Peyer's patch (tissue), 4 donors: Measurements from ENCODE around the gene FN3K. TPM values are rescaled to one million over a fixed set of nuclear protein-coding genes. Genes with fewer than 3 reads are reported as not detected.

ENCODE experiments used
- DNase-seq, 3 donors: peaks; one replicate each; pipeline ENCODE4 v3.0.0-alpha.2; 2017 to 2019
- H3K27ac ChIP-seq, 4 donors: fragments of 200-600 bp; sonication (generic); one replicate each; pipeline ENCODE4 v1.5.1; 2016 to 2019
- H3K27me3 ChIP-seq, 2 donors: fragments of 200-600 bp; sonication (generic); one replicate each; pipeline ENCODE4 v1.5.1; 2019
- H3K36me3 ChIP-seq, 3 donors: fragments of 200-600 bp; sonication (generic); one replicate each; pipeline ENCODE4 v1.5.1; 2016 to 2019
- H3K4me1 ChIP-seq, 4 donors: fragments of 200-600 bp; sonication (generic); one replicate each; pipeline ENCODE4 v1.5.1; 2016 to 2019
- H3K4me3 ChIP-seq, 4 donors: fragments of 200-600 bp; sonication (generic); 1 replicate in 3 of 4; 2 replicates in 1 of 4; pipeline ENCODE4 v1.5.1; 2016 to 2019; ENCODE audit warnings: mild to moderate bottlenecking in 1 of 4
- H3K9me3 ChIP-seq, 4 donors: fragments of 200-600 bp; sonication (generic); one replicate each; pipeline ENCODE4 v1.5.1; 2016 to 2019; ENCODE audit warnings: mild to moderate bottlenecking in 1 of 4
- CTCF ChIP-seq, 6 experiments: fragments of 450-650 bp in 4 of 6; fragments of 200-600 bp in 2 of 6; sonication (generic) in 1 of 6; IDR thresholded peaks; one replicate each; pipeline ENCODE4 v1.5.1; 2017 to 2019; ENCODE audit warnings: antibody characterized with exemption in 6 of 6, mild to moderate bottlenecking in 3 of 6, moderate library complexity in 1 of 6
- POLR2A ChIP-seq, 2 donors: fragments of 450-650 bp; IDR thresholded peaks; one replicate each; pipeline ENCODE4 v1.5.1; 2017; ENCODE audit warnings: antibody characterized with exemption in 2 of 2, mild to moderate bottlenecking in 2 of 2, moderate library complexity in 2 of 2
- total RNA-seq, 4 donors: library from RNA; depleted of rRNA; stranded (reverse); fragments of >200 nt; gene quantifications; one replicate each; pipeline ENCODE4 v1.1.0, GENCODE V29; 2016

Gene FN3K
- total RNA-seq, 4 donors from 2014 or later: 14.0 to 56.3 (median 23.0) TPM

DNA sequence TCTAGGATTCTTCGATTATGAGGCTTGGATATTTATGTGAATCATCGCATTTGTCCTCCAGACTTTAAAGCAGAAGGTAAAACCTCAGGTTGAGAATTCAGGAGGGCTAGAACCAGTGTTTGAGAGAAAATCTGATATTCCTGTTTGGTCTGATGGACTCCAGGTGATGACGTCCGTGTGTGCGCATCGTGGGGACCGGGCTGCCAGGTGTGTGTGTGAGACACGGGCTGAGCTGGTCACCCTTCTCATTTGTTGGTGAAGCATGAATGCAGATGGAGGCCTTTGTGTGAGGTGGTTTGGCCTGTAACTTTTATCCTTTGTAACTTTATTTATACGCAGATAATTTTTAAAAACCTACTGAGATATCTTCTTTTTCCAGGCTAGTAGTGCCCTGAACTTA lies 61.6 kb downstream of the FN3K start:
- Histone ChIP-seq H3K27me3 (no peaks in the 10 kb centered on the region), H3K4me3 (no peak overlapping the region), H3K4me1 (peaks cover 0 to 4% (median 0%) of the 10 kb centered on the region in 4 donors), H3K9me3 (no peaks in the 10 kb centered on the region), H3K27ac (no peak overlapping the region), H3K36me3 (peaks cover 0 to 18% (median 0%) of the 10 kb centered on the region in 3 donors)
- no peak for DNase-seq
- TF ChIP-seq POLR2A (IDR thresholded peaks at IDR 0.05) (no peak), CTCF (IDR thresholded peaks at IDR 0.05) (no peak)

DNA sequence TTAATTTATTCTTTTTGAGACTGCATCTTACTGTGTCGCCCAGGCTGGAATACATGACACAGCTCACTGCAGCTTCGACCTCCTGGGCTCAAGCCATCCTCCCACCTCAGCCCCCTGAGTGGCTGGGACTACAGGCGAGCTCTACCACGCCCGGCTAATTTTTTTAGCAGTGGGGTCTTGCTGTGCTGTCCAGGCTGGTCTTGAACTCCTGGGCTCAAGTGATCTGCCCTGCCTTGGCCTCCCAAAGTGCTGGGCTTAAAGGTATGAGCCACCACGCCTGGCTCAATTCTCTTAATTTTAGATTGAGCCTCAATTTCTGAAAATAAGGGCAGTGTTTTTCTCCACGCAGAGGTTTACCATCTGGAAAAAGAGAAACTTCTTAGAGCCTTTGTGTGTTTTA lies 63.3 kb downstream of the FN3K start:
- no peak for DNase-seq
- TF ChIP-seq POLR2A (IDR thresholded peaks at IDR 0.05) (no peak), CTCF (IDR thresholded peaks at IDR 0.05) (no peak)

DNA sequence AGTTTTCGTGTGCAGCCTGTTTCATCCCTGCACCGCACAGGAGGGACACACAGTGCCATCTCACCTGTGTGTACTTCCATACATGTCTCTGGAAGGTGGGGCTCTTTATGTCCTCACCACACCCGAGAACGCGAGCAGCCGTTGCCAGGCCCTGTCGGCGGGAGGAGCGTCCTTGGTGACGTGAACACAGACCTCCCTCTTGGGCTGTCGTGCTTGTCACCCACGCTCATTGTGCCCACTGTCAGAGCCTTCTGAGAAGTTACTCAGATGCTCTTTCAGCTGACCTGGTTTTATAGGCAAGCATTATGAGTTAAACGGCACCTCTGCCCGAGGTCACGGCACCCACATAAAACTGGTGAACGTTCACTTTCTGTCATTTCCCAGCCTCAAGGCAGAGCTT lies 64.2 kb downstream of the FN3K start:
- Histone ChIP-seq H3K4me3 (no peak overlapping the region), H3K4me1 (peaks cover 0 to 2% (median 0%) of the 10 kb centered on the region in 4 donors), H3K27me3 (no peaks in the 10 kb centered on the region), H3K9me3 (no peaks in the 10 kb centered on the region), H3K27ac (no peak overlapping the region), H3K36me3 (peaks cover 0 to 18% (median 0%) of the 10 kb centered on the region in 3 donors)
- no peak for TF ChIP-seq POLR2A (IDR thresholded peaks at IDR 0.05)
- TF ChIP-seq CTCF (IDR thresholded peaks at IDR 0.05): no peak
- DNase-seq: no peak

More for the DNA sequence above, 63.3 kb downstream of the FN3K start:
- Histone ChIP-seq H3K4me1 (peaks cover 0 to 4% (median 0%) of the 10 kb centered on the region in 4 donors), H3K9me3 (no peaks in the 10 kb centered on the region), H3K4me3 (no peak overlapping the region), H3K27me3 (no peaks in the 10 kb centered on the region), H3K36me3 (peaks cover 0 to 18% (median 0%) of the 10 kb centered on the region in 3 donors), H3K27ac (no peak overlapping the region)

Other genes with a start within 250 kb of the FN3K start
- gene FOXK2, start 215.9 kb upstream of the FN3K start, total RNA-seq: 10 to 100 TPM; 40.6 to 67.7 (median 61.1) TPM
- gene WDR45B, start 87.2 kb upstream of the FN3K start, total RNA-seq: 10 to 100 TPM; 68.8 to 90.0 (median 77.2) TPM
- 10 to 100 TPM; 13.3 to 63.5 (median 29.1) TPM for gene RAB40B, start 36.9 kb upstream of the FN3K start, total RNA-seq
- gene FN3KRP, start 18.9 kb upstream of the FN3K start, total RNA-seq: 10 to 100 TPM; 15.5 to 33.0 (median 19.7) TPM
- gene TBCD, start 16.4 kb downstream of the FN3K start, total RNA-seq: 100 to 1,000 TPM in 1 of 4 donors, 10 to 100 TPM in 3; 58.7 to 130 (median 74.8) TPM
- gene ZNF750, start 104.4 kb downstream of the FN3K start, total RNA-seq: not detected